DOHH2 (cell line): ENCODE measurements around the gene ERCC8.

Experiments used
- H3F3A ChIP-seq: fragments of 200-600 bp; sonication (generic), shearing (Covaris generic); 2 replicates; pipeline ENCODE4 v1.6.0; 2016; ENCODE audit warnings: antibody characterized with exemption, mild to moderate bottlenecking; ENCODE audit not compliant: control insufficient read depth, insufficient read depth
- H3K27ac ChIP-seq: fragments of 200-600 bp; sonication (generic); 2 replicates; pipeline ENCODE4 v1.5.1; 2014; ENCODE audit warnings: low read depth, mild to moderate bottlenecking, low read length, moderate library complexity
- H3K27me3 ChIP-seq: fragments of 200-600 bp; sonication (generic); 2 replicates; pipeline ENCODE4 v1.6.1; 2014; ENCODE audit warnings: mild to moderate bottlenecking, low read length, mixed read lengths; ENCODE audit not compliant: control insufficient read depth
- H3K36me3 ChIP-seq: fragments of 200-600 bp; sonication (generic); 2 replicates; pipeline ENCODE4 v1.6.1; 2014; ENCODE audit warnings: mild to moderate bottlenecking, low read length, moderate library complexity, mixed read lengths; ENCODE audit not compliant: control insufficient read depth
- H3K4me1 ChIP-seq: fragments of 200-600 bp; sonication (generic); 2 replicates; pipeline ENCODE4 v1.6.1; 2014; ENCODE audit warnings: mild to moderate bottlenecking, low read length, mixed read lengths; ENCODE audit not compliant: control insufficient read depth
- H3K4me2 ChIP-seq: fragments of 200-600 bp; sonication (generic); 2 replicates; pipeline ENCODE4 v1.6.0; 2014; ENCODE audit warnings: mild to moderate bottlenecking, low read length, moderate library complexity
- H3K4me3 ChIP-seq: fragments of 200-600 bp; sonication (generic); 2 replicates; pipeline ENCODE4 v1.5.1; 2014; ENCODE audit warnings: mild to moderate bottlenecking, low read length, mixed read lengths
- H3K79me2 ChIP-seq: fragments of 200-600 bp; sonication (generic); 2 replicates; pipeline ENCODE4 v1.6.1; 2014; ENCODE audit warnings: mild to moderate bottlenecking, low read length, mixed read lengths; ENCODE audit not compliant: control insufficient read depth
- H3K9me2 ChIP-seq: fragments of 200-600 bp; sonication (generic); replicated peaks from 2 replicates; pipeline ENCODE4 v1.6.1; 2014; ENCODE audit warnings: mild to moderate bottlenecking, low read length, mixed read lengths; ENCODE audit not compliant: control insufficient read depth
- H3K9me3 ChIP-seq: fragments of 200-600 bp; sonication (generic); 2 replicates; pipeline ENCODE4 v1.6.1; 2014; ENCODE audit warnings: antibody characterized with exemption, low read length, mixed read lengths; ENCODE audit not compliant: control insufficient read depth, insufficient read depth
- H4K20me1 ChIP-seq: fragments of 200-600 bp; sonication (generic); 2 replicates; pipeline ENCODE4 v1.6.0; 2014; ENCODE audit warnings: low read depth, mild to moderate bottlenecking, antibody characterized with exemption, low read length, moderate library complexity; ENCODE audit not compliant: control insufficient read depth, insufficient read depth
- CTCF ChIP-seq: fragments of 200-600 bp; sonication (generic); IDR thresholded peaks from one replicate; pipeline ENCODE4 v1.5.1; 2014; ENCODE audit warnings: antibody characterized with exemption, mild to moderate bottlenecking, low read depth, low read length; ENCODE audit not compliant: poor library complexity, severe bottlenecking
- EZH2phosphoT487 ChIP-seq: fragments of 200-600 bp; sonication (generic); IDR thresholded peaks from 2 replicates; pipeline ENCODE4 v1.6.1; 2017; ENCODE audit warnings: borderline replicate concordance, mild to moderate bottlenecking, antibody characterized with exemption, low read length, moderate library complexity, mixed read lengths

The ERCC8 gene

DNA sequence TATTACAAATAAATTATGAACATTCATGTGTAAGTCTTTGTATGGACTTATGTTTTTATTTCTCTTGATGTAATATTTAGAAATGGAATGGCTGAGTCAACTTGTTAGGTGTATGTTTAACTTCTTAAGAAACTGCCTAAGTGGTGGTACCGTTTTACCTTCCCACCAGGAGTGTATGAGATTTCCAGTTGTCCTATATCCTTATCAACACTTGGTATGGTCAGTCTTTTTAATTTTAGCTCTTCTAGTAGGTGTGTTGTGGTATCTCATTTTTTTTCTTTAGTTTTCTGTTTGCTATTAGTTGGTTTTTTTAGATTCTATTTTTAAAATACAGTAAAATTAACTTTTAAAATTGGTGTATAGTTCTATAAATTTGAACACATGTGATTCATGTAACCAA is 3.9 kb upstream of the ERCC8 start:
- Histone ChIP-seq H3K27me3 (no peaks in the 10 kb centered on the region), H3K79me2 (peaks cover 88% of the 10 kb centered on the region), H3K9me3 (no peaks in the 10 kb centered on the region), H3K36me3 (0 out of 2 replicates have a peak, but pooled peaks cover 3% of the 10 kb centered on the region), H3K9me2 (no peaks in the 10 kb centered on the region), H3K4me3 (no peak overlapping the region), H4K20me1 (no peaks in the 10 kb centered on the region), H3K4me1 (peaks cover 39% of the 10 kb centered on the region), H3F3A (0 out of 2 replicates have a peak, but pooled peaks cover 2% of the 10 kb centered on the region), H3K27ac (no peak overlapping the region), H3K4me2 (no peak overlapping the region)
- TF ChIP-seq CTCF, result no peak
- no peak for TF ChIP-seq EZH2phosphoT487

GRCh38 chr5:60945813-60946187 is 930 bp upstream of the ERCC8 start:
- peaks cover 3% of the 10 kb centered on the region; the same call in 1 of the 2 replicates for H3K36me3 ChIP-seq
- no peak overlapping the region for H3K27ac ChIP-seq
- H3F3A ChIP-seq, result 0 out of 2 replicates have a peak, but pooled peaks cover 2% of the 10 kb centered on the region
- H3K9me2 ChIP-seq, result no peaks in the 10 kb centered on the region
- H3K4me2 ChIP-seq, result peak overlapping the region; percentile 97
- no peaks in the 10 kb centered on the region for H4K20me1 ChIP-seq
- TF ChIP-seq EZH2phosphoT487, result no peak
- TF ChIP-seq CTCF, result no peak
- peaks cover 89% of the 10 kb centered on the region for H3K79me2 ChIP-seq
- H3K9me3 ChIP-seq, result no peaks in the 10 kb centered on the region
- H3K4me1 ChIP-seq, result peaks cover 44% of the 10 kb centered on the region
- peak overlapping the region; percentile 97 for H3K4me3 ChIP-seq
- H3K27me3 ChIP-seq, result no peaks in the 10 kb centered on the region

GRCh38 chr5:60943624-60944023 is 1.2 kb downstream of the ERCC8 start:
- Histone ChIP-seq H3K36me3 (peaks cover 16% of the 10 kb centered on the region), H3K4me2 (peak overlapping the region; percentile 76), H3K27ac (no peak overlapping the region), H3K9me2 (no peaks in the 10 kb centered on the region), H3K4me1 (peaks cover 26% of the 10 kb centered on the region), H3F3A (0 out of 2 replicates have a peak, but pooled peaks cover 2% of the 10 kb centered on the region), H3K4me3 (peak overlapping the region; percentile 97), H4K20me1 (no peaks in the 10 kb centered on the region), H3K79me2 (peaks cover 85% of the 10 kb centered on the region), H3K9me3 (no peaks in the 10 kb centered on the region), H3K27me3 (no peaks in the 10 kb centered on the region)
- TF ChIP-seq EZH2phosphoT487, result no peak
- no peak for TF ChIP-seq CTCF
